Activated CD8-positive, alpha-beta memory T cell treated with anti-CD3 and anti-CD28 coated beads, Interleukin-2, amount 50 U/mL, for 1 hour (primary cell): ENCODE measurements around the gene C4BPA.

Source experiments
- DNase-seq: peaks from one replicate; pipeline ENCODE4 v3.0.0-alpha.2; 2020; ENCODE audit errors: extremely low read depth

C4BPA gene

DNA sequence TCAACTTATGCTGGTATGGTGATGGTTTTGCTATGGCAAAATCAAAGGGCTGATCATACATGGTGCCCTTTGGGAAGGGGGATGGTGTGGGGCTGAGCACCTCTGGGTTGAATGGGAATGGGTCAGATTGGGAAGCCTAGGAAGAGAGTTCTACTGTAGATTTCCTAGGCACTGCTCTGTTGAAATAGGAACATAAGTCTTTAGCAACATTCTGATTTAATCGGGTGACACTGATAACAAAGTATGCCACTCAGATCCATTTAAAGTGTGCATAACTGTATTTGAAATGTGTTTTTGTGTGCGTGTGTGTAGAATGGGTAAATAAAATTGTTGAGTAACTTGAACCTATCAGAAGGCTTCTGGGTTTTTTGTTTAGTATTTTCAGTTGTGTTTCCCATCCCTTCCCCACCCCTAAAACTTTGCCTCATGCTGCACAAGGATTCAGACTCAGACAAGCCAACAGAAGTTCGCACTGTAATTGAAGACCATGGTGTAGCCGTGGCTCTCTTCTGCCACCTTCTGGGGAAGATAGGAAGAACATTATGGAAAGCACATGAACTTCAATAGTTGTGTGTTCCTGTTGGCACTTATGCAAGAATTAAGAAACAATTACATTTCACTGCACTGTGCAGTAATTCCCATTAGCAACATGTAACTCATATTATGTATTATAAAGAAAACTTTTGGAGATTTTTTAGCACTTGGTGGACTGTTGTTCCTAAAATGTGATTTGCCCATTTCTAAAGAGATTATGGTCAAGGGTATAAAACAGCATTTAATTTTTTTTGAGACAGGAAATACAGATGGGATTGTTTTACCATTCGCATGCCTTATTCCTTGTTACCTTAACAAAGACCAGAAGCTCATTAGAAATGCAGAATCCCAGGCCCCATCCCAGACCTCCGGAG, 26.3 kb upstream of the C4BPA start:
- DNase-seq = peak; percentile 38

- DNase-seq = no peak
Observed at GRCh38 chr1:207078578-207079132, 25.4 kb upstream of the C4BPA start.

DNA sequence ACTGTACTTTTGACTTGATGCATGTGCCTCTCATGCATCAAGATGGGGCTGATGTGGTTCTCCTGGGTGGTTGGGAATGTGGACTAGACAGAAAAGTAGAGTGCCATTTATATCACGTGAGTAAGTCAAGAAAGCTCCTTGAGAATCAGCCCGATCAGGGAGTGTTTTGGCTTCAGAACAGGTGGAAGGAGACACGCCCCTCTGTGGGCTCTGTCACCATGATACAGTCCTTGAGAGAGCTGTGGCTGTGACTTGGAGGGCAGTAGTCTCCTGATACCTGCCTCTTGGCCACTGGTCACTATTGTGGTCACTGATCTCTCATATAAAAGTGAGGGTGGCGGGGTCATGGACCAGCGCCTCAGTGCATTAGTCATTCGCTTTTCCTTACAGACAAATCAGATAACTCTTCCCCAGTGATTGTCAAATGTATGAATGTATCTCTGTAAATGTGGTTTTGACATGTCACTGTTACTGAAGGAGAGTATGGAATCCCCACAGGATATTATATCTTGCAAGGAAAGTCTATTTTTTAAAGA, 24.3 kb upstream of the C4BPA start:
- no peak for DNase-seq

- no peak for DNase-seq
Observed at GRCh38 chr1:207081088-207081487, 22.9 kb upstream of the C4BPA start.

DNA sequence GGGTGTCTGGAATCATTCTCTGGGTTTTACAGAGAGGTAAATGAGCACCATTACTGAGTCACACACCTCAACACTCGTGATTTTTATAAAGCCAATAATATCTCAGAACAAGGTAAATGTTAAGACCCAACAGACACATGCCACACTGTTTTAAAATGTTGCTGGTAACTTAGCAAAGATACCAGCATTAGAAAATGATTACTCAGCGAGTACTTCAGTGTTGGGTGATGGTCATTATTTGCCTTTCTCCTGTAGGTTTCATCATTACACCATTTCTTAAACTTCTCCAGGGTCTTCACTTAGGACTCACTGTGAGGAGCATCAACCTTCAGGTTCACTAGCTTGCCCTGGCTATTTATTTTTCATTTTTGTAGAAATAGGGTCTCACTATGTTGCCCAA, 22.2 kb upstream of the C4BPA start:
- no peak for DNase-seq

DNA sequence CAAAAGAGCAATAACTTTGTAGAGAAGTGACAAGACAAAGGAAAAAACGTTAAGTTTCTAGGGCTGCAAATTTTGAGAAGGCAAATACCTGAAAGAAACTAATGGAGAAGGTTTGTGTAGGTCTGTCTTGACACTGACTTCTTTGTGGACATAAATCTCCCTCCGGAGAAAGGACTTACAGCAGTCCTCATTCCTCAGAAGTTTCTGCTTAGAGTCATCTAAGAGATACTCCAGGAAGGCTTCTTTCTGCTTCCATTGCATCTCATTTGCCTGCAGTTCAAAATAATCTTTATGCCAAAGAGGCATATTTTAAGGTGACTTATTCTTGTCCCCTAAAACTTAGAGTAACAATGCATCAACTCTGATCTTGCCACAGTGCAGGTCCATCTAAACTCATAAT, 19.8 kb upstream of the C4BPA start:
- no peak for DNase-seq

DNA sequence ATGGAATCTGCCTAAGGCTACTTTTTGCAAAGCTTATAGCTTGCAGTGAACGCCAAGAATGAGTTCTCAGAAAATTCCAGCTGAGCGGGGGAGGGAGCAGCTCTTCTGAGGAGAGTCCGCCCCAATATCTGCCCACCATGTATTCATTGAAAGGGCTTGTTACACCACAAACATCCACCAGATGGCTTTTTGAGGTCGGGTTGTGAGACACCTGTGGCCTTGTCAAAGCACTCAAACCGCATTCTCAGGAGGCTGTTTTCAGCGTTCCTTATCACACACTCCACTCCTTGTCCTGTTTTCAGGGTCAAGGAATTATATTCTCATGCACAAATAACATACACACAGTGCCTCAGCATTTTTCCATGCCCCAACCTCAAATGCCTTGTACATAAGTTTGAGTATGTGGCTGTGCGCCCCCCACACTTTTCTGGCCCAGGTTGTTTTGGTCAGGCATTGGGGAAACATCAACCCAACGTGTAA, 19.3 kb upstream of the C4BPA start:
- DNase-seq = peak; percentile 28

DNA sequence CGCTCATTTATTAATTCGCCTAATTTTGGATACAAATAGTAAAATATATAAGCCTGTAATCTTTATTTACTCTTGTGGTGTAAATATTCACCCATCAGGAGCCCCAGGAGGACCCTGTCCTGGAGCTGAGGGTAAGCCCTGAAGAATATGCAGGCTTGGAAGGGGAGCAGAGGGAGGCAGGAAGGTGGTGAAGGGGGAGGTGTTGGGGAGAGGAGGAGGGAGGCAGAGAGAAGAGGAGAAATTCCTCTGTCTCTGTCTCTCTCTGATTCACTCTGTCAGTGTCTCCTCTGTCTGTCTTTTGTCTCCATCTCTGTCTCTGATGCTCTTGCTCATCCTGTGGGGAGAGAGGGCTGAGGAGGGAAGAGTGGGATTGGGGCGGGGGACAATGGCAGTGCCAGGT, 18.1 kb upstream of the C4BPA start:
- DNase-seq = no peak

DNA sequence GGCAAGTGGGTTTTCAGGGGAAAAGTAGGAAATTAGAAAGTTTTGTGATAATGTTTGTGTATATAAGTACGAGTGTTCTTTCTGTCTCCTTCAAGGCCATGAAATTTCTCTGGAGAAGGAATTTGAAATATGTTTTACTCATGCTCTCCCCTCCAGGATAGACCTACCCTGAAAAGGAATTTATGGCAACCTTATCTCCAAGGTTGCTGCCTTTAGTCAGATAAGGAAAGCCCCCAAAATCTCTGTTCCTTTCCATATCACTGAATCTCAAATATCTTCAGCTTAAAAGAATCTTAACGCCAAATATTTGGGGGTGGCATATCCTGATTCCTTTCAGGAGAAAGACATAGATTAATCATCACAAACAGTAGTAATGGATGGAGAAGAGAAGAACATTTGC, 15.9 kb upstream of the C4BPA start:
- DNase-seq = no peak

GRCh38 chr1:207088701-207089626, 15.1 kb upstream of the C4BPA start, which contains the start of gene C4BPB:
C4BPB (plus strand) TSS chr1:207088860; CDS start chr1:207089532, 672 bp downstream.
- DNase-seq = no peak

- no peak for DNase-seq
Observed at GRCh38 chr1:207089627-207090355, 14.2 kb upstream of the C4BPA start.

DNA sequence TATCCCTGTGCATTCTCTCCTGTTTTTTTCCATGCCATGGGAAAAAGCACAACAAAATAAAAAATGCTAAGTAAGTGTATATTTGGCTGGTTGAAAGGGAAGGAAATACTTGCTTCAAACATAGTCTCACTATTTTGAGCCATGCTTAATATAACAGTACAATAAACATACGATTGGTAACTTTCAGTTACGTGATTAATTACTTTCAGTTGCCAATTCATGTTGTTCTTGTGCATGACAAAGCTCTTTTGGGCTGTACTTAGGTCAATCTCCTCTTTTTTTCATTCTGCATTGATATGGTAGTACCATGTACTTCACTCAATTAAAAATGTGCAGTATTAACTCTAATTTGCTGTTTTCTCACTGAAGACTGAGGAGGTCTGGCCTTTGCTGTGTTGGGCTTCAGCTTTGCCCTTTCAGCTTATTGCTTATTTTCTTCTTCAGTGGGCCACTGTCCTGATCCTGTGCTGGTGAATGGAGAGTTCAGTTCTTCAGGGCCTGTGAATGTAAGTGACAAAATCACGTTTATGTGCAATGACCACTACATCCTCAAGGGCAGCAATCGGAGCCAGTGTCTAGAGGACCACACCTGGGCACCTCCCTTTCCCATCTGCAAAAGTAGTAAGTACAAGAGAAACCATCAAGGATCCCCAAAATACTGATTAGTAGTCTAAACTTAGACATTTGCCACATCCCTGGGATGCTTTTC, 12.7 kb upstream of the C4BPA start:
- DNase-seq = no peak

DNA sequence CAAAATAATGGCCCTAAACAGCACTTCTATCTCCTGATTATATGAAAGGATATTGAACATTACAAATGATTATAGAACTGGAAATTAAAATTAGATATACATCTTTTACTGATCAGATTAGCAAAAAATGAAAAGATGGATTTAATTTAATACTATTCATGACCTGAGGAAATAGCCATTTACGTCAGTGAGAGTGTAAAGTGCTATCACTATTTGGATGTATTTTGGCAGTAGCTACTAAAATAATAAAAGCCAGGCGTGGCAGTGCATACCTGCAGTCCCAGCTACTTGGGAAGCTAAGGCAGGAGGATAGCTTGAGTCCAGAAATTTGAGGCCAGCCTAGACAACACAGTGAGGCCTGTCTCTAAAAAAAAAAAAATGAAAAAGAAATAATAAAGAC, 10.1 kb upstream of the C4BPA start:
- no peak for DNase-seq

- no peak for DNase-seq
Observed at GRCh38 chr1:207097871-207098324, 6.1 kb upstream of the C4BPA start.

GRCh38 chr1:207101720-207102119, 2.3 kb upstream of the C4BPA start:
- no peak for DNase-seq

- no peak for DNase-seq
Observed at GRCh38 chr1:207102146-207102545, 1.9 kb upstream of the C4BPA start.

DNA sequence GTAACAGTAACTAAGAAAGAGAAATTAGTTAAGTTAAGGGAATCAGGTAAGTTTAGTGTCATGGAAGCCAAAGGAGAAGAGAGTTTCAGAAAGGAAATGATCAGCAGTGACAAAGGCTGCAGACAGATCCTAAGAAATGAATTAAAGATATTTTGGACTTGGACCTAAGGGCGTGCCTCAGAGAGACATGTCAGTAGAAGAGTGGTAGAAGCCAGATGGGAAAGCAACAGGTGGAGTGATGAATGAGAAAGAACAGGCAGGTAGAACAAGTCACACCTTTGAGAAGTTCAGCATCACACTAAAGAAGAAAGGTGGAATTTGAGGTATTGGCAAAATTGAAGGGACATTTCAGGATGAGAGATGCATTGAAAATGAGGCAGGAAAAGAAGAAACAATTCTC, 1.4 kb upstream of the C4BPA start:
- DNase-seq = no peak

- DNase-seq = no peak
Observed at GRCh38 chr1:207109004-207109403, 5.0 kb downstream of the C4BPA start.

- no peak for DNase-seq
Observed at GRCh38 chr1:207112616-207113296, 8.7 kb downstream of the C4BPA start.

DNA sequence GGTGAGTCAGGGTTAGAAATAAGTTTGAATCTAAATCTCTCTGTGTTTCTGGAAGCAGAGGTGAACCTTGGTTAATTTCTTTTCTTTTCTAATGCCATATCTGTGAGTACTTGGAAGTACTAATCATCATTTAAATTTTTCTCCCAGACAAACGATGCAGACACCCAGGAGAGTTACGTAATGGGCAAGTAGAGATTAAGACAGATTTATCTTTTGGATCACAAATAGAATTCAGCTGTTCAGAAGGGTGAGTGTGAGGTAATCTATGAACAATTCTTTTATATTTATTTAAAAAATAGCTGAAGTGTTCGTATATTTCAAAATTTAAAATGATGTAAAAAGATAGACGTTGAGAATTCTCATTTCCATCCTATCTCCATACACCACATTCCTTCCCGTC, 11.2 kb downstream of the C4BPA start:
- DNase-seq = no peak
